ENCODE measurements around the gene PTPRN. TPM values are rescaled to one million over a fixed set of nuclear protein-coding genes. Genes with fewer than 3 reads are reported as not detected.

Gene PTPRN
- total RNA-seq, 2 donors from 2014 or later: 0.09 to 6.6 TPM

GRCh38 chr2:219334076-219334475 lies 24.9 kb upstream of the PTPRN start:
- Histone ChIP-seq H3K4me1 (replicated peaks) (no peaks in the 10 kb centered on the region), H3K27me3 (replicated peaks; ENCODE audit: insufficient read depth) (peaks cover 11% of the 10 kb centered on the region), H3K4me3 (no peak overlapping the region), H3K27ac (no peak overlapping the region), H3K9me3 (no peaks in the 10 kb centered on the region), H3K36me3 (no peaks in the 10 kb centered on the region)
- 75% methylated on average over 2 of the region's 2 CpGs for WGBS
- no peak for DNase-seq (ENCODE audit: low spot score)
- intact Hi-C loops (cut with DNase I): no loop called here
- TF ChIP-seq POLR2AphosphoS5 (IDR thresholded peaks at IDR 0.05): no peak
- TF ChIP-seq CTCF (IDR thresholded peaks at IDR 0.05): no peak
- no peak for TF ChIP-seq POLR2A (IDR thresholded peaks at IDR 0.05)

DNA sequence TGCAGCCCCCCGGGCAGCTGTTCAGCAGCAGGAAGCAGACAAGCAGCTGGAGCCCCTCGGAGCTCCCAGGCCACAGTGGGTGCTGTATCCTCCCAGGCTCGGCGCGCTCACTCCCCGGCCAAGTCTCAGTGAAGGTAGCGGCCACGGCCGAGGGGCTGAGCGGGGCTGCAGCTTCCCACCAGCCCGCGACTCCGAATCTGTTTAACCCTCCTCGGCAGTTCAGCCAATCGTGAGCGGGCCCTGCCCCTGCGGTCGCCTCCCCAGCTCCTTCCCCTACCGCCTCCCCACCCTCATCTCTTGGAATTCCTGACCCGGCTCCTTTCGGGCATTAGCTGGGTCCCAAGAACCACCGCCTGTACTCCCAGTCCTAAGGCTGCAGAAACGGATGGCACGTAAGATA lies 23.3 kb upstream of the PTPRN start, which contains the start of gene RESP18:
TSS of gene RESP18 (minus strand) at position 203 of the 400 bp plus-strand sequence.
- Histone ChIP-seq H3K4me3 (no peak within 1 kb of the TSS), H3K9me3 (no peaks in the 10 kb centered on the region), H3K36me3 (no peaks in the 10 kb centered on the region), H3K27me3 (replicated peaks; ENCODE audit: insufficient read depth) (peaks cover 11% of the 10 kb centered on the region), H3K4me1 (replicated peaks) (no peaks in the 10 kb centered on the region), H3K27ac (no peak within 1 kb of the TSS)
- intact Hi-C loops (cut with DNase I): no loop called here
- WGBS: 11% methylated on average over 17 of the region's 24 CpGs
- no peak for DNase-seq (ENCODE audit: low spot score)
- TF ChIP-seq CTCF (IDR thresholded peaks at IDR 0.05) (no peak), POLR2AphosphoS5 (IDR thresholded peaks at IDR 0.05) (no peak), POLR2A (IDR thresholded peaks at IDR 0.05) (no peak)

DNA sequence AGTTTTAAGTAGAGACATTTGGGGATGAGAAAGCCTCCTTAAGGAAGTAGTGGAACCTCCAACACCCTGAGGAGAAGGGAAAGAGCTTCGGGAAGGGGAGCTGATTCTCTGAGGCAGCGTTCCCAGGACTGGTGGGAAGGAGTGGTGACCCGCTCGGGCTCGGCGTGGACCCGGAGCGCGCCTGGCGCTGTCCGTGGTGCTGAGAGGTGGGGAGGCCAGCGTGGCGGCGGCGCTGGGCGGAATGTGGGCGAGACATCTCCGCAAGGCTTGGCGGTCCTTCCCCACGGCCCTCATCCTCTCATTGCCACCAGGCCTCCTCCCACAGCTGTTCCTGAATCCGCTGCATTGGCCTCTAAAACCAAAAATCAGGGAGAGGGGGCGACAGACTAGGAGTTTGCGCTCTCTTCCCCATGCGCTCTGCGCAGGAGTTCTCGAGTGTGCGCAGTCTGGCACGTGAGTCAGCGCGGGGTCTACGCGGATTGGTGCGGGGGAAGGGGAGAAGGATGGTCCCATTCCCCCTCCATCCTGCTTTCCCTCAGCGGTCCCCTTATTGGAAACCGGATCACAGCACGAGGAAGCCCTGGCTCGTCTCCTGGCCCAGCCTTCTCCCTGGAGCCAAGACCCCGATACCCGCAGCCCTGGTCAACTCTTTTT lies 22.5 kb upstream of the PTPRN start:
- Histone ChIP-seq H3K9me3 (no peaks in the 10 kb centered on the region), H3K4me3 (no peak overlapping the region), H3K27ac (no peak overlapping the region), H3K4me1 (replicated peaks) (no peaks in the 10 kb centered on the region), H3K27me3 (replicated peaks; ENCODE audit: insufficient read depth) (peaks cover 11% of the 10 kb centered on the region), H3K36me3 (no peaks in the 10 kb centered on the region)
- intact Hi-C loops (cut with DNase I): no loop called here
- no peak for DNase-seq (ENCODE audit: low spot score)
- 10% methylated on average over 39 of the region's 39 CpGs for WGBS
- no peak for TF ChIP-seq POLR2AphosphoS5 (IDR thresholded peaks at IDR 0.05)
- no peak for TF ChIP-seq CTCF (IDR thresholded peaks at IDR 0.05)
- TF ChIP-seq POLR2A (IDR thresholded peaks at IDR 0.05): no peak

- 48% methylated on average over 2 of the region's 2 CpGs for WGBS
- Histone ChIP-seq H3K36me3 (no peaks in the 10 kb centered on the region), H3K9me3 (no peaks in the 10 kb centered on the region), H3K27ac (no peak overlapping the region), H3K4me1 (replicated peaks) (no peaks in the 10 kb centered on the region), H3K4me3 (no peak overlapping the region), H3K27me3 (replicated peaks; ENCODE audit: insufficient read depth) (peaks cover 10% of the 10 kb centered on the region)
- DNase-seq (ENCODE audit: low spot score): no peak
- intact Hi-C loops (cut with DNase I): no loop called here
- TF ChIP-seq CTCF (IDR thresholded peaks at IDR 0.05): no peak
- TF ChIP-seq POLR2AphosphoS5 (IDR thresholded peaks at IDR 0.05): no peak
- TF ChIP-seq POLR2A (IDR thresholded peaks at IDR 0.05): no peak
Measured at GRCh38 chr2:219327719-219328118, 18.5 kb upstream of the PTPRN start.

GRCh38 chr2:219325657-219326315 lies 16.6 kb upstream of the PTPRN start:
- Histone ChIP-seq H3K9me3 (no peaks in the 10 kb centered on the region), H3K4me1 (replicated peaks) (no peaks in the 10 kb centered on the region), H3K4me3 (no peak overlapping the region), H3K27ac (no peak overlapping the region), H3K36me3 (no peaks in the 10 kb centered on the region), H3K27me3 (replicated peaks; ENCODE audit: insufficient read depth) (no peaks in the 10 kb centered on the region)
- no peak for DNase-seq (ENCODE audit: low spot score)
- TF ChIP-seq POLR2AphosphoS5 (IDR thresholded peaks at IDR 0.05) (no peak), POLR2A (IDR thresholded peaks at IDR 0.05) (no peak), CTCF (IDR thresholded peaks at IDR 0.05) (no peak)
- intact Hi-C loops (cut with DNase I): no loop called here
- 69% methylated on average over 9 of the region's 9 CpGs for WGBS

Measured in prostate gland (tissue), 2 donors.